Airway epithelial cell (primary cell): ENCODE results near the gene TRAF1. TPM values are rescaled to one million over a fixed set of nuclear protein-coding genes. Genes with fewer than 3 reads are reported as not detected.

Source experiments
- total RNA-seq: library from RNA; depleted of rRNA; stranded (reverse); fragments of >200 nt; gene quantifications from 2 replicates; pipeline ENCODE4 v1.2.3, GENCODE V29; 2015

The TRAF1 gene, protein sequence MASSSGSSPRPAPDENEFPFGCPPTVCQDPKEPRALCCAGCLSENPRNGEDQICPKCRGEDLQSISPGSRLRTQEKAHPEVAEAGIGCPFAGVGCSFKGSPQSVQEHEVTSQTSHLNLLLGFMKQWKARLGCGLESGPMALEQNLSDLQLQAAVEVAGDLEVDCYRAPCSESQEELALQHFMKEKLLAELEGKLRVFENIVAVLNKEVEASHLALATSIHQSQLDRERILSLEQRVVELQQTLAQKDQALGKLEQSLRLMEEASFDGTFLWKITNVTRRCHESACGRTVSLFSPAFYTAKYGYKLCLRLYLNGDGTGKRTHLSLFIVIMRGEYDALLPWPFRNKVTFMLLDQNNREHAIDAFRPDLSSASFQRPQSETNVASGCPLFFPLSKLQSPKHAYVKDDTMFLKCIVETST
- total RNA-seq = 0.42 and 0.46 TPM in 2 replicates

DNA sequence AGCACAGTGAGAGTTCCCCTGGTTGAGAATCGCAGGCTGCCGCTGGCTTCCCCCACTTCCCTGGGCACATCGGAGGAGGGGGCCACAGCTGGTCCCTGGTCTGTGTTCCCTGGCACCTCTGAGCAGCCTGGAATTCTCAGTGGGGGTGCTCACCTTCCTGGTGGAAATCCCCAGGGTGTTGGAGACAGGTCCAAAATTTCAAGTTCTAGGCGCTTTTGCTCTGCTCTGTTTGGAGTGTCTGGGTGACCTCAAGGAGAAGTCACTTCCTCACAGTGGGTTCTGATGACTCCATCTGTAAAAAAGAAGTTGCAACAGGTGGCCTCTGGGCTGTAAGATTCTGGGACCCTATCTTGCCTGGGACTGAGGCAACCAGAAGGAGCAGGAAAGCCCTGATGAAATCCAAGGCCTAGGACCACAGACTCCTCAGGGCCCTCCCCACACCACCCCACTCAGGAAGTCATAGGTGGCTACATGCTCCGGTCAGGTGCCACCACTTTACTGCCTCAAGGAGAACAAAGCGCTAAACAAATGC, at the start of gene TRAF1:
Gene TRAF1, minus strand, starts transcription at position 400 of the 532 bp plus-strand sequence. CDS start 721 bp downstream, outside the sequence.

DNA sequence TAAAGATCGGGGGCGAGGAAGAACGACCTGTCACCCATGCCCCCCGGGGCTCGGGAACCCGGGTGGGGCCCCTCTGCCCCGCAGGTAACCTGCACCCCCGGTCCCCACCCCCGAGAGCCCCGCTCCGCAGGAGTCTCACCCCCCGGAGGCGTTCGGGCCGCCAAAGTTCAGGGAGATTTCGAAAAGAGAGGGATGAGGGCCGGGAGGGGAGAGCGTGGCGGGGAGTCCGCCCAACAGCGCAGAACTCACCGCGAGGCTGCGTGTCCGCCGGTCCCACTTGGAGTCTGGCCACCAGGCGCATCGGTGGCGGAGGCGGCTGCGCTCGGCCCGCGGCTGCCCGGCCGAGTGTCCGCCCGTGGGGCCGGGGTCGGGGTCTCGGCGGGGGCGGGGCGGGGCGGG, 49.8 kb downstream of the TRAF1 start, which contains the start of gene PHF19:
Gene PHF19, minus strand, starts transcription at position 347 of the 399 bp plus-strand sequence. CDS start 2,447 bp downstream, outside the sequence.

Other genes starting within 250 kb of the TRAF1 start
- 9.8 and 12.1 TPM in 2 replicates for gene MEGF9, start 212.3 kb downstream of the TRAF1 start, total RNA-seq
- 24.3 and 34.0 TPM in 2 replicates for gene FBXW2, start 133.4 kb downstream of the TRAF1 start, total RNA-seq
- gene PSMD5, start 83.9 kb downstream of the TRAF1 start, total RNA-seq = 26.7 and 33.4 TPM in 2 replicates
- gene PHF19, start 49.6 kb downstream of the TRAF1 start, total RNA-seq = 38.4 and 64.8 TPM in 2 replicates
- gene C5, start 123.5 kb upstream of the TRAF1 start, total RNA-seq = 0.46 and 0.56 TPM in 2 replicates
- gene CNTRL, start 148.2 kb upstream of the TRAF1 start, total RNA-seq = 9.4 and 11.2 TPM in 2 replicates